Pericardium fibroblast (primary cell): Measurements from ENCODE around the gene VPS8. TPM values are rescaled to one million over a fixed set of nuclear protein-coding genes. Genes with fewer than 3 reads are reported as not detected.

ENCODE experiments used
- total RNA-seq: library from RNA; depleted of rRNA; stranded (reverse); fragments of >200 nt; gene quantifications from 2 replicates; pipeline ENCODE4 v1.2.3, GENCODE V29; 2015

The VPS8 gene, protein sequence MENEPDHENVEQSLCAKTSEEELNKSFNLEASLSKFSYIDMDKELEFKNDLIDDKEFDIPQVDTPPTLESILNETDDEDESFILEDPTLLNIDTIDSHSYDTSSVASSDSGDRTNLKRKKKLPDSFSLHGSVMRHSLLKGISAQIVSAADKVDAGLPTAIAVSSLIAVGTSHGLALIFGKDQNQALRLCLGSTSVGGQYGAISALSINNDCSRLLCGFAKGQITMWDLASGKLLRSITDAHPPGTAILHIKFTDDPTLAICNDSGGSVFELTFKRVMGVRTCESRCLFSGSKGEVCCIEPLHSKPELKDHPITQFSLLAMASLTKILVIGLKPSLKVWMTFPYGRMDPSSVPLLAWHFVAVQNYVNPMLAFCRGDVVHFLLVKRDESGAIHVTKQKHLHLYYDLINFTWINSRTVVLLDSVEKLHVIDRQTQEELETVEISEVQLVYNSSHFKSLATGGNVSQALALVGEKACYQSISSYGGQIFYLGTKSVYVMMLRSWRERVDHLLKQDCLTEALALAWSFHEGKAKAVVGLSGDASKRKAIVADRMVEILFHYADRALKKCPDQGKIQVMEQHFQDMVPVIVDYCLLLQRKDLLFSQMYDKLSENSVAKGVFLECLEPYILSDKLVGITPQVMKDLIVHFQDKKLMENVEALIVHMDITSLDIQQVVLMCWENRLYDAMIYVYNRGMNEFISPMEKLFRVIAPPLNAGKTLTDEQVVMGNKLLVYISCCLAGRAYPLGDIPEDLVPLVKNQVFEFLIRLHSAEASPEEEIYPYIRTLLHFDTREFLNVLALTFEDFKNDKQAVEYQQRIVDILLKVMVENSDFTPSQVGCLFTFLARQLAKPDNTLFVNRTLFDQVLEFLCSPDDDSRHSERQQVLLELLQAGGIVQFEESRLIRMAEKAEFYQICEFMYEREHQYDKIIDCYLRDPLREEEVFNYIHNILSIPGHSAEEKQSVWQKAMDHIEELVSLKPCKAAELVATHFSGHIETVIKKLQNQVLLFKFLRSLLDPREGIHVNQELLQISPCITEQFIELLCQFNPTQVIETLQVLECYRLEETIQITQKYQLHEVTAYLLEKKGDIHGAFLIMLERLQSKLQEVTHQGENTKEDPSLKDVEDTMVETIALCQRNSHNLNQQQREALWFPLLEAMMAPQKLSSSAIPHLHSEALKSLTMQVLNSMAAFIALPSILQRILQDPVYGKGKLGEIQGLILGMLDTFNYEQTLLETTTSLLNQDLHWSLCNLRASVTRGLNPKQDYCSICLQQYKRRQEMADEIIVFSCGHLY (N-terminal part only)
- total RNA-seq, result 18.4 and 44.0 TPM in 2 replicates

DNA sequence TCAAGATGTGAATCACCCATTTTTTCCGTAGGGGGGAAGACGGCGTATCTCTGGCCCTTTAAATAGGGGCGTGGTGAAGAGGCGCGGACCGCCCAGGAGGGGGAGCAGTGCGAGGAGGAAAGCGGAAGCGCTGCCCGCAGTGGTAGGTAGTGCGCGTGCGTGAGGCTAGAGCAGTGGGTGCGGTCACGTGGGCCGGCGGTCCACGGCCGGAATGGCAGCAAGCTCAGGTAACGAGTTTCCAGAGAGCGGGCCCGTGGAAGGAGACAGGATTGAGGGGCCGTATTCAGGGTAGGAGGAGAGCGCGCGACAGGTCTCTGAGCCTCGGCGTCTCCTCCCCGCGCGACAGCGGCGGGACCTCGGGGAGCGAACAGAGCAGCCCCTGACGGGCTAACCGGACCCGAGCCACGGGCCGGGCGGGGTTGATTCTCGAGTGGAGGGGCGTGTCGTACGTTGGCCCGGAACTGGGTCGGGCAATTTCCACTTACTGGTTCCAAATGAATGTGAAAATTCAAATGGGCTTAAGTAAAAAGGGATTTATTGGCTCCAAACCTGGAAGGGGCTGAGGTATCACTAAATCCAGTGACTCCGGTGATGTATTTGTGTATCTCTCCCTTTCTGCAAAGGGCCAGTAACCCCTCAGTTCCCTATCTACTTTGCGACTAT is at the start of gene VPS8:
VPS8 (plus strand) TSS at position 168 of the 663 bp plus-strand sequence. CDS start 12,467 bp downstream, outside the sequence.

Other genes starting within 250 kb of the VPS8 start
- 21.0 and 21.6 TPM in 2 replicates for gene MAGEF1, start 100.1 kb upstream of the VPS8 start, total RNA-seq